Stimulated activated CD8-positive, alpha-beta memory T cell treated with anti-CD3 and anti-CD28 coated beads, Interleukin-2, amount 100 ng/mL, for 48 hours (primary cell): ENCODE results near the gene AKR1C3.
"Not testable (repeated sequence)": the region's sequence is repeated elsewhere in the genome, so short reads cannot be mapped to it uniquely, and the experiment has no call there.

Experiments used
- DNase-seq, 2 donors: peaks; one replicate each; pipeline ENCODE4 v3.0.0-alpha.2; 2020; ENCODE audit warnings: low read depth in 2 of 2

AKR1C3 gene

GRCh38 chr10:5094265-5095205 is at the start of gene AKR1C3:
TSS of gene AKR1C3 (plus strand) at chr10:5094414. CDS start at chr10:5094445, 31 bp downstream.
- no peak for DNase-seq

GRCh38 chr10:5045095-5045494 is 49.1 kb upstream of the AKR1C3 start:
- DNase-seq = no peak

GRCh38 chr10:5046410-5046809 is 47.8 kb upstream of the AKR1C3 start:
- DNase-seq = no peak

- DNase-seq = not testable (repeated sequence)
Measured at GRCh38 chr10:5047055-5047454, 47.2 kb upstream of the AKR1C3 start.

GRCh38 chr10:5047912-5048628 is 46.1 kb upstream of the AKR1C3 start:
- DNase-seq = no peak

GRCh38 chr10:5052951-5053500 is 41.2 kb upstream of the AKR1C3 start:
- not testable (repeated sequence) for DNase-seq

GRCh38 chr10:5054831-5055230 is 39.4 kb upstream of the AKR1C3 start:
- not testable (repeated sequence) for DNase-seq

- DNase-seq = not testable (repeated sequence)
Measured at GRCh38 chr10:5059267-5059666, 34.9 kb upstream of the AKR1C3 start.

- not testable (repeated sequence) for DNase-seq
Measured at GRCh38 chr10:5060791-5061190, 33.4 kb upstream of the AKR1C3 start.

- DNase-seq = no peak
Measured at GRCh38 chr10:5064656-5065055, 29.6 kb upstream of the AKR1C3 start.

- no peak for DNase-seq
Measured at GRCh38 chr10:5068274-5068984, 25.8 kb upstream of the AKR1C3 start.

GRCh38 chr10:5070648-5071410 is 23.4 kb upstream of the AKR1C3 start:
- DNase-seq = no peak

GRCh38 chr10:5071411-5072198 is 22.6 kb upstream of the AKR1C3 start:
- DNase-seq = no peak

- no peak for DNase-seq
Measured at GRCh38 chr10:5073659-5074058, 20.6 kb upstream of the AKR1C3 start.

GRCh38 chr10:5076615-5077014 is 17.6 kb upstream of the AKR1C3 start:
- no peak for DNase-seq

GRCh38 chr10:5078547-5079180 is 15.6 kb upstream of the AKR1C3 start:
- no peak for DNase-seq

GRCh38 chr10:5079306-5079830 is 14.8 kb upstream of the AKR1C3 start:
- no peak for DNase-seq

GRCh38 chr10:5079836-5080235 is 14.4 kb upstream of the AKR1C3 start:
- no peak for DNase-seq

GRCh38 chr10:5081091-5081490 is 13.1 kb upstream of the AKR1C3 start:
- DNase-seq = no peak
